Measurements from ENCODE around the gene PTPRN2. TPM values are rescaled to one million over a fixed set of nuclear protein-coding genes. Genes with fewer than 3 reads are reported as not detected.

The PTPRN2 gene
- total RNA-seq, 1 donor from 2014 or later: 32.2 TPM

- H3K36me3 Mint-ChIP-seq (ENCODE audit: low read depth): peaks cover 16% of the 10 kb centered on the region
- no peak overlapping the region for H3K27ac Mint-ChIP-seq (ENCODE audit: unreplicated experiment)
- peaks cover 21% of the 10 kb centered on the region for H3K4me1 Mint-ChIP-seq
- DNase-seq (ENCODE audit: low read depth, low spot score): no peak
- H3K4me3 Mint-ChIP-seq: no peak overlapping the region
- H3K9me3 Mint-ChIP-seq: no peaks in the 10 kb centered on the region
- TF ChIP-seq CTCF (conservative IDR thresholded peaks at IDR 0.05): no peak
- H3K27me3 Mint-ChIP-seq (ENCODE audit: low read depth): no peaks in the 10 kb centered on the region
Measured at GRCh38 chr7:157587051-157587804, 1000.4 kb downstream of the PTPRN2 start.

- Mint-ChIP-seq H3K4me1 (peaks cover 27% of the 10 kb centered on the region), H3K4me3 (no peak overlapping the region), H3K27ac (ENCODE audit: unreplicated experiment) (no peak overlapping the region), H3K9me3 (no peaks in the 10 kb centered on the region), H3K36me3 (ENCODE audit: low read depth) (peaks cover 11% of the 10 kb centered on the region), H3K27me3 (ENCODE audit: low read depth) (no peaks in the 10 kb centered on the region)
- TF ChIP-seq CTCF (conservative IDR thresholded peaks at IDR 0.05): no peak
- no peak for DNase-seq (ENCODE audit: low read depth, low spot score)
Measured at GRCh38 chr7:157586426-157586955, 1001.1 kb downstream of the PTPRN2 start.

- no peak for TF ChIP-seq CTCF (conservative IDR thresholded peaks at IDR 0.05)
- no peaks in the 10 kb centered on the region for H3K9me3 Mint-ChIP-seq
- H3K4me3 Mint-ChIP-seq: peak overlapping the region; percentile 66
- no peak for DNase-seq (ENCODE audit: low read depth, low spot score)
- peaks cover 10% of the 10 kb centered on the region for H3K36me3 Mint-ChIP-seq (ENCODE audit: low read depth)
- peak overlapping the region; percentile 93 for H3K27ac Mint-ChIP-seq (ENCODE audit: unreplicated experiment)
- H3K27me3 Mint-ChIP-seq (ENCODE audit: low read depth): no peaks in the 10 kb centered on the region
- H3K4me1 Mint-ChIP-seq: peaks cover 30% of the 10 kb centered on the region
Measured at GRCh38 chr7:157585113-157585861, 1002.3 kb downstream of the PTPRN2 start.

- Mint-ChIP-seq H3K27ac (ENCODE audit: unreplicated experiment) (no peak overlapping the region), H3K36me3 (ENCODE audit: low read depth) (peaks cover 10% of the 10 kb centered on the region)
Measured at GRCh38 chr7:157584420-157584819, 1003.2 kb downstream of the PTPRN2 start.

GRCh38 chr7:157581740-157582139 lies 1005.9 kb downstream of the PTPRN2 start:
- Mint-ChIP-seq H3K27ac (ENCODE audit: unreplicated experiment) (no peak overlapping the region), H3K9me3 (no peaks in the 10 kb centered on the region), H3K36me3 (ENCODE audit: low read depth) (peaks cover 16% of the 10 kb centered on the region), H3K4me3 (peak overlapping the region; percentile 54), H3K4me1 (peaks cover 30% of the 10 kb centered on the region), H3K27me3 (ENCODE audit: low read depth) (no peaks in the 10 kb centered on the region)
- no peak for TF ChIP-seq CTCF (conservative IDR thresholded peaks at IDR 0.05)
- DNase-seq (ENCODE audit: low read depth, low spot score): no peak

More at GRCh38 chr7:157584420-157584819, 1003.2 kb downstream of the PTPRN2 start:
- no peak for TF ChIP-seq CTCF (conservative IDR thresholded peaks at IDR 0.05)
- H3K4me3 Mint-ChIP-seq: no peak overlapping the region
- H3K9me3 Mint-ChIP-seq: no peaks in the 10 kb centered on the region
- no peak for DNase-seq (ENCODE audit: low read depth, low spot score)
- H3K4me1 Mint-ChIP-seq: peaks cover 30% of the 10 kb centered on the region
- no peaks in the 10 kb centered on the region for H3K27me3 Mint-ChIP-seq (ENCODE audit: low read depth)
